Memory B cell (primary cell): Measurements from ENCODE around the gene OR4E1.

Experiments
- ATAC-seq: fragments of 150-1000 bp; cut with Tn5 transposase; 2 replicates; pipeline ENCODE4 v1.10.0; 2021; ENCODE audit warnings: low read depth, mild to moderate bottlenecking, moderate library complexity
- DNase-seq, 2 donors: peaks; one replicate each; pipeline ENCODE4 v3.0.0; 2022; ENCODE audit warnings: low spot score in 2 of 2
- H3K27ac Mint-ChIP-seq: one replicate; pipeline ENCODE4 v1.8.0; 2022; ENCODE audit warnings: mild to moderate bottlenecking, moderate library complexity, mixed read lengths
- H3K27me3 Mint-ChIP-seq: one replicate; pipeline ENCODE4 v1.8.0; 2022; ENCODE audit warnings: mixed read lengths
- H3K36me3 Mint-ChIP-seq: one replicate; pipeline ENCODE4 v1.8.0; 2022; ENCODE audit warnings: mild to moderate bottlenecking, mixed read lengths
- H3K4me1 Mint-ChIP-seq: one replicate; pipeline ENCODE4 v1.8.0; 2022; ENCODE audit warnings: mixed read lengths
- H3K4me3 Mint-ChIP-seq: one replicate; pipeline ENCODE4 v1.8.0; 2022; ENCODE audit warnings: mild to moderate bottlenecking, moderate library complexity, mixed read lengths
- H3K9me3 Mint-ChIP-seq: one replicate; pipeline ENCODE4 v1.8.0; 2022; ENCODE audit warnings: mixed read lengths

The OR4E1 gene

DNA sequence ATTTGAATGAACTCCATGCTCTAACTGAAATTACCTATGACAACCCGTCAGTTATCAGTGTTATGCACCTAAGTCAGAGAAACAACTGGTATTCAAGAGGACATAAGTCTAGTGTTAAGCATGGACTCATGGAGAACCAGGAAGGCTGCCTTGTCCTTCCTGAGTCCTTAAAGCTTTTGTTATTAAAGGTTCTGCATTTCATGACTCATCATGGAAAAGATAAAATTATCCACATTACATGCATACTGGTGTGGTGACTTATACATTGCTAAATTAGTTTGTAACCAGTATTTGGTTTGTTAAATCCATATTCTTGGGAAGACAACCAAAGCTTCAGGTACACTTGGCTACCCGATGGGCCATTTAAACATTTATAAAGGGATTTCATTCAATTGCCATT lies 6.5 kb upstream of the OR4E1 start:
- H3K4me1 Mint-ChIP-seq: no peaks in the 10 kb centered on the region
- H3K9me3 Mint-ChIP-seq: peaks cover 2% of the 10 kb centered on the region
- no peaks in the 10 kb centered on the region for H3K36me3 Mint-ChIP-seq
- no peak overlapping the region for H3K4me3 Mint-ChIP-seq
- ATAC-seq (no peak), DNase-seq (no peak)
- no peak overlapping the region for H3K27ac Mint-ChIP-seq
- H3K27me3 Mint-ChIP-seq: peaks cover 7% of the 10 kb centered on the region

DNA sequence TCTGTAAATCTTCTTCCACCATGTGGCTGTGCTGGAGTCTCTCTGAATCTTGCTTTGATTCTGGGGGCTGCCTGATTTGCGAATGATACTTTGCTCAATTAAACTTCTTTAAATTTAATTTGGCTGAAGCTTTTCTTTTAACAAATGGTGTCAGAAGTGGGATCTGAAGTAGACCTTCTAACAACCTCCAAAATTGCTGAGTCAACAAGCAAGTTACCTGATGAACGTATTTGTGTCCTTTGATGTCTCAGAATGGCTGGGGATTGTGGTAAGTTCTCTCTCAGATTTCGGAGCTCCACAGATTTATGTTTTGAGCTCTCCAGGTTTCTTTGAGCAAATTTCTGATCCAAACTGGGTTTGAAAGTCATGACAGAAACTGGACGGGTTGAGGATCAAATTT lies 1.9 kb upstream of the OR4E1 start:
- Mint-ChIP-seq H3K27ac (no peak overlapping the region), H3K36me3 (no peaks in the 10 kb centered on the region), H3K4me3 (no peak overlapping the region), H3K9me3 (peaks cover 2% of the 10 kb centered on the region), H3K4me1 (no peaks in the 10 kb centered on the region), H3K27me3 (peaks cover 2% of the 10 kb centered on the region)
- no peak for ATAC-seq
- DNase-seq: no peak

DNA sequence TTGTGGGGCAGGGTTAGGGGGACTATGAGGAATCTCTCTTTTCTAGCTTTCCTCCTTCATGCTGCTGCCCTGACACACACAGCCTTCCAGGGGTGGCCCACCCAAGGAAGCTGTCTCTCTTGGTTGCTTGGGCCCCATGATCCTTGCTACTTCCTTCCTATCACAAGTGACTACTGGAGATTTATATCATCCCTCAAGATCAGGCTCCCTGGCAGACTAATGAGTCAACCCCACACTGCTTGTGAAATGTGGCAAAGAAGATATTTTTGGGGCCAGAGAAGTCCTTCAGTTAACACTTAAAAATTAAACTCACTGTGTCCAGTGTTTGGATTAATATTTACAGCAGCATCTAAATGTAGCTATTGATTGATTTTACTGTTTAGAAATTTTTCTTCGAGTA lies 1.5 kb downstream of the OR4E1 start:
- no peak overlapping the region for H3K4me3 Mint-ChIP-seq
- DNase-seq: no peak
- peaks cover 2% of the 10 kb centered on the region for H3K9me3 Mint-ChIP-seq
- peaks cover 2% of the 10 kb centered on the region for H3K27me3 Mint-ChIP-seq
- H3K36me3 Mint-ChIP-seq: no peaks in the 10 kb centered on the region
- H3K4me1 Mint-ChIP-seq: no peaks in the 10 kb centered on the region
- H3K27ac Mint-ChIP-seq: no peak overlapping the region
- no peak for ATAC-seq

DNA sequence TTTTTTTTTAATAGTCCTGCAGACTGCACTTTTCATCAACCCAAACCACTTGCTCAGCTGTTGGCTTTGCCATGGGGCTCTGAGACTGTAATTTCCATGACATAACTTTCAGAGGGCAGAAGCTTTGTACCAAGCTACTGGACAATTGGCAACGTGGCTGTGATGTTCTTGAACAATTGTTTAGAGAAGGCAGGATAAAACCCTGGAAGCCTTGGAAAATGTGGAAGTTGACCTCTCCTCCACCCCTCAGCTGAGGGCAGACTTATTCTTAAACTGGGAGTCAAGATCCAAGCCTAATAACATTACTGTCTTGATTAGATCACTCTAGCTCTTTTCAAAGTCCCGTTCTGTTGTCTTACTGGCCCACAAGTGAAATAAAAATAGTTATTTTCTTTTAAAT lies 2.2 kb downstream of the OR4E1 start:
- no peak overlapping the region for H3K4me3 Mint-ChIP-seq
- DNase-seq (no peak), ATAC-seq (no peak)
- H3K27ac Mint-ChIP-seq: no peak overlapping the region
- H3K27me3 Mint-ChIP-seq: peaks cover 2% of the 10 kb centered on the region
- H3K4me1 Mint-ChIP-seq: no peaks in the 10 kb centered on the region
- no peaks in the 10 kb centered on the region for H3K36me3 Mint-ChIP-seq
- H3K9me3 Mint-ChIP-seq: peaks cover 2% of the 10 kb centered on the region

DNA sequence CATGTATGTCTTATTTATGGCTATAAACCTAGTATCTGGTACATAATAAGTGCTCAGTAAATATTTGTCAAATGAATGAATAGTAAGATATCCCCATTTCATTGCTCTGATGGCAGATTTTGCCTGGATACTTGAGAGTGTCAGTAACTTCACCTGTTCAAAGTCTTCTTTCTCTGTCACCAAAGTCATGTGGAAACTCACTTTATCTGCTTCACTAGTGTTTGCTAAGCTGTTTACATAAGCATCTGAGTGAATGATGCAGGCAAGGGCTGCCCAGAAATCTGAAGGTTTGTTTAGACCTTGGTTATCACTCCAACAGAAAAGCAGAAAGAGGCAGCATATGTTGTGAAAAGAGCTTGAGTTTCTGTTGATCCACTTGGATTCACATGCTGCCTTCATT lies 4.3 kb downstream of the OR4E1 start:
- no peak for ATAC-seq
- Mint-ChIP-seq H3K9me3 (peaks cover 1% of the 10 kb centered on the region), H3K27ac (no peak overlapping the region), H3K36me3 (no peaks in the 10 kb centered on the region), H3K4me3 (no peak overlapping the region), H3K27me3 (peaks cover 4% of the 10 kb centered on the region), H3K4me1 (no peaks in the 10 kb centered on the region)
- DNase-seq: no peak

DNA sequence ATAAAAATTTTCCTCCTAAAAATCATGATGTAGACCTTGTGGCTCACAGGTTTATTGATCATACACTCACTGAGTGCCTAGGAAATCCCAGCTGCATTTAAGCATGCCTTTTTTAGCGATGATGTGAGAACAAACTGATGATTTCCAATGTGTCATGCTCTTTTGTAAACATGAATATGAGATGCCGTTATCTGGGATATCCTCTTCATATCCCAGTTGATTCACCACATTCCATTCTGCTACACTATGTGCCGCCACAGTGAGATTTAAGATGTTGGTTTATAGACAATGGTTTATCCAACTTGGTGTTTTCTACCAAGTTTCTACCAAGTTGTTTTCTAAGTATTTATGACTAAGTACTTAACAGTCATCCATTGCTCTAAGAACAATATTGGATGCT lies 5.2 kb downstream of the OR4E1 start:
- Mint-ChIP-seq H3K9me3 (peaks cover 3% of the 10 kb centered on the region), H3K4me1 (no peaks in the 10 kb centered on the region), H3K36me3 (no peaks in the 10 kb centered on the region), H3K27me3 (peaks cover 4% of the 10 kb centered on the region), H3K27ac (no peak overlapping the region), H3K4me3 (no peak overlapping the region)
- ATAC-seq (no peak), DNase-seq (no peak)

DNA sequence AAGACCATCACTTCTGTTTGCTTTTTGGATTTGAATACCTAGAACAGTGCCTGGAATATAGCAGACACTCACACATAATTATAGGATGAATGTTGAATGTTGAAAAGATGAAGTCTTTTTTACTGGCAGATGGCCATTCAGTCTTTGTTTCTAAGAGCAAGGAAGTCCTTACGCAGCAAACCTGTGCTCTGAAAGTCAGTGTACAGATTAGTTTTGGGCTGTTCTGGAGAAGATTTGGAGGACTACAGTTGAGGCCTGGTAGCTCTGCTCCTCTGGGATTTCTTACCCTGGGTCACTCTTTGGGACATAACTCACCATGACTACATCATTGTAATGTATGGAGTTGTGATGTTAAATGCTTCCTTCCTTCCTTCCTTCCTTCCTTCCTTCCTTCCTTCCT lies 16.6 kb downstream of the OR4E1 start:
- Mint-ChIP-seq H3K4me3 (no peak overlapping the region), H3K36me3 (no peaks in the 10 kb centered on the region), H3K9me3 (peaks cover 2% of the 10 kb centered on the region), H3K27me3 (peaks cover 5% of the 10 kb centered on the region), H3K4me1 (no peaks in the 10 kb centered on the region), H3K27ac (no peak overlapping the region)
- ATAC-seq (no peak), DNase-seq (no peak)

DNA sequence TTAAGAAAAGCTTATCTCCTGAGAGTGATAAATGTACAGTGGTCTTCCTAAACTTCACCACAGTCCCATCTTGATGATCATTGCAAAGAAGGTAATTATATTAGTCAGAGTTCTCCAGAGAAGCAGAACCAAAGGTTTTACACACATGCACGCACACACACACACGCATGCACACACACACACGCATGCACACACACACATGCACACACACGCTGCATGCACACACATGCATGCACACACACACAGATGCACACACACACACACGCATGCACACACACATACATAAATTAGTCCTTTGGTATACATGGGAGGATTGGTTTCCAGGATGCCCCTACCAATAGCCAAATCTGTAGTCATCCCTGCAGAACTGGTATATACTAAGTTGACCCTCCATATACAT lies 19.4 kb downstream of the OR4E1 start:
- Mint-ChIP-seq H3K27ac (no peak overlapping the region), H3K36me3 (no peaks in the 10 kb centered on the region), H3K9me3 (peaks cover 2% of the 10 kb centered on the region), H3K27me3 (peaks cover 4% of the 10 kb centered on the region), H3K4me1 (no peaks in the 10 kb centered on the region), H3K4me3 (no peak overlapping the region)
- DNase-seq: no peak
- no peak for ATAC-seq

DNA sequence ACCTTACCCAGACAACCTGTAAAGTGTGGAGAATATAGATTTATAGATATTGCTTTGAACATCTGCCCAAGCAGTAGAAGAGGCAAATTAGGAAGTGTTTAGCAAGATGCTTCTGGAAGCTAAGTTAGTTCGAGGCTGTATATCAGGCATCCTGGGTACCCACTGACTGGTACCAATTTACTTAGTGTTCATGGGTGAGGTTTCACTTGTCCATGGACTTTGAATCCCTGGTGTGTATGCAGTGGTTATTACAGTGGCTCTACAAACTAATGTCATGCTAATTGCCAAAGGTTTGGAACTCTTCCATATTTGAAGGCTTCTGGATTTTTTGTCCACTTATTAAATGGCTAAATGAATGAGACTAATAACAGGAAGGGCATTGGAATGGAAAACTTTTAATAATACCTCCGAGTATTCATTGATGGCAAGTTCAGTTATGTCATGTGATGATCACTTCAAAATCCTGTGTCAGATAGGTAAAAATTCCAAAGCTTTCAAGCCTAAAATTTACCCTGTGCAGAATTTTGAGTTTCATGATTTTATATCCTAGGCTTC lies 20.2 kb downstream of the OR4E1 start, which contains the start of gene OR4E2:
Gene OR4E2 (plus strand): TSS at position 505 of the 555 bp plus-strand sequence. CDS start 11,248 bp downstream, outside the sequence.
- H3K27me3 Mint-ChIP-seq: peaks cover 3% of the 10 kb centered on the region
- no peak for DNase-seq
- no peak for ATAC-seq
- peaks cover 2% of the 10 kb centered on the region for H3K9me3 Mint-ChIP-seq
- H3K27ac Mint-ChIP-seq: no peak within 1 kb of the TSS
- H3K36me3 Mint-ChIP-seq: no peaks in the 10 kb centered on the region
- no peak within 1 kb of the TSS for H3K4me3 Mint-ChIP-seq
- H3K4me1 Mint-ChIP-seq: no peaks in the 10 kb centered on the region

DNA sequence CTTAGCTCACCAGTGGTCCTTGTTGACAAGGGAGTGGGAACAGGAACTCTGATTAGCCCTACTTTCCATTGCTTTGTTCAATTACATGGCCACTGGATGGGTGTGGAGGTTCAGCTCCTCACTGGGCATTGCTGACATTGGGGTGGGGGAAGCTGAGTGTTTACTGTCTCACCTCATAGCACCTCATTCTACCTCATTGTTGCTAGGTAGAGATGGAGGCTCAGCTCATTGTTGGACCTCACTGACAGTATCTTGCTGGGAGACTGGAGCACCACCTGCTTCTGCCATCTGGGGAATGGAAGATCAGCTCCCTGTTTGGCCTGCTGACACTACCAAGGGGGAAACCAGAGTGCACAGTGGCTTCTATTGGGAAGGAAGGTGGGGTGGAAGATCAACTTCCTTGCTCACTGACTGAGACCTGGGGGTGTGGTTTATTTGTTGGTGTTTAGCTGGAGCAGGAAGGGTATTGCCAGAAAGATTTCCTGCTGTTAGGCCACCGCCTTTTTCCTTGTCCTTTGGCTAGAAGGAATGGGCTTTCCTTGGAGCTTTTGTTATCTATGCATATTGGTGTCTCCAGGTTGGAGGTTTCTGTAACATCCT lies 21.3 kb downstream of the OR4E1 start:
- no peak for DNase-seq
- Mint-ChIP-seq H3K27ac (no peak overlapping the region), H3K27me3 (peaks cover 1% of the 10 kb centered on the region)

DNA sequence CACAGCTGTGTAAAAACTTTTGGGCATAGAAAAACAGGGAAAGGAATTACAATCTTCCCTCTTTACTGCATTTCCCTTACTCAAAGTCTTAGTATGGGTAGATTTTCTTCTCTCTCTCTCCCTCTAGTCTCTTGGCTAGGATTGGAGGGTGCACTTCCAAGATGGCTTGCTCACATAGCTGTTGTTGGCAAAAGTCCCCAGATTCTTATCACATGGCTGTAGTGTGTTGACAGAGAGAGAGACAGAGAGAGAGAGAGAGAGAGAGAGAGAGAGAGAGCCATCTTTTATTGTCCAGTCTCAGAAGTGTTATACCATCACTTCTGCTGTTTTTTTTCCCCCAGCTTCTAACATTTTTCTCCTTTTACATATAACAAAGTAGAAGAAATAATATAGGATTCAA lies 26.2 kb downstream of the OR4E1 start:
- ATAC-seq (no peak), DNase-seq (no peak)
- Mint-ChIP-seq H3K4me3 (no peak overlapping the region), H3K4me1 (no peaks in the 10 kb centered on the region), H3K36me3 (no peaks in the 10 kb centered on the region), H3K27ac (no peak overlapping the region), H3K9me3 (no peaks in the 10 kb centered on the region), H3K27me3 (peaks cover 3% of the 10 kb centered on the region)

More for the DNA sequence above, 21.3 kb downstream of the OR4E1 start:
- H3K4me1 Mint-ChIP-seq: no peaks in the 10 kb centered on the region
- no peak for ATAC-seq
- H3K36me3 Mint-ChIP-seq: no peaks in the 10 kb centered on the region
- no peak overlapping the region for H3K4me3 Mint-ChIP-seq
- H3K9me3 Mint-ChIP-seq: peaks cover 2% of the 10 kb centered on the region

DNA sequence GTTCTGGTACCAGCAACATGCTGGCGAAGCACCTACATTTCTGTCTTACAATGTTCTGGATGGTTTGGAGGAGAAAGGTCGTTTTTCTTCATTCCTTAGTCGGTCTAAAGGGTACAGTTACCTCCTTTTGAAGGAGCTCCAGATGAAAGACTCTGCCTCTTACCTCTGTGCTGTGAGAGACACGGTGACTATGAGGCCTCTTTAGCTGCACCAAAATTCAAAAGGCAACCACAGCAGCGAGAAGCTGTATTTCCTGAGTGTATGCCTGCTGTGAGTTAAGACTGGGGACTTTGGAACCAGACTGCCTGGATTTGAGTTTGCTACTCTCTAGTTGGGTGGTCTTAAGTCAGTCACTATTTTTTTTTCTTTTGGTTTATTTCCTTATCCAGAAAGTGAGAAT lies 30.2 kb downstream of the OR4E1 start:
- Mint-ChIP-seq H3K36me3 (no peaks in the 10 kb centered on the region), H3K27ac (no peak overlapping the region), H3K4me1 (no peaks in the 10 kb centered on the region), H3K27me3 (peaks cover 4% of the 10 kb centered on the region), H3K4me3 (no peak overlapping the region), H3K9me3 (no peaks in the 10 kb centered on the region)
- DNase-seq: no peak
- ATAC-seq: no peak

DNA sequence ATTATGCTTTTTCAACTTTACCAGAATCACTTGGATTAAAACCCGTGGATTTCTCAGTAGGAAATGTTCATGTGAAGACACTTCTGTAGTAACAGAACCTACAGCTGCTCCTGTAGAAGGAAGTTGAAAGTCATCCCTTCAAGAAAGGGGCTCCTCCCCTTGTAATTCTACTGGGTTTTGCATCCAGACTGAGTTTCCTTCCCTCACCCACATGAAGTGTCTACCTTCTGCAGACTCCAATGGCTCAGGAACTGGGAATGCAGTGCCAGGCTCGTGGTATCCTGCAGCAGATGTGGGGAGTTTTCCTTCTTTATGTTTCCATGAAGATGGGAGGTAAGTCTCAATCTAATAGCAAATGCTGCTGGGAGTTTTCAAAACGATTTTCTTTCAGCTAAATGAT lies 30.9 kb downstream of the OR4E1 start:
- no peak overlapping the region for H3K27ac Mint-ChIP-seq
- no peaks in the 10 kb centered on the region for H3K9me3 Mint-ChIP-seq
- H3K4me1 Mint-ChIP-seq: no peaks in the 10 kb centered on the region
- DNase-seq: no peak
- ATAC-seq: no peak
- no peak overlapping the region for H3K4me3 Mint-ChIP-seq
- no peaks in the 10 kb centered on the region for H3K36me3 Mint-ChIP-seq
- peaks cover 3% of the 10 kb centered on the region for H3K27me3 Mint-ChIP-seq

DNA sequence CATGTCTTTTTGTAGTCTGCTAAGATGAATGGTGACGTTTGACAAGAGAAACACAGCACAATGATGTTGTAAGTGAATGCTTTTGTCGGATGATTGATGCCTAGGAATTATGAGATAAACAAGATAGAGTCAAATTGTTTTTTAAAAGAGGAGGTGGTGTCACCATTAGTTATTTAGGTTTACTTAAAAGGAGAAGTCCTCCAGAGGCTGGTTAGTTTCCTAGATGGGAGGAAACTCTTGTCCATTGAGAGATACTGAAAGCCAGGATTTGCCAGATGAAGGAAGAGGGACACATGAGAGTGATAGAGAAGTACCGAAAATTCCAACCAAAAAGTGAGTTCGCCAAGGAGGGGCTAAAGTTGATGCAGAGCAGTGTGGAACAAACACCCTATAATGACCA lies 38.8 kb downstream of the OR4E1 start, which contains the start of gene OR10G2:
Gene OR10G2 (minus strand): TSS at position 101 of the 400 bp plus-strand sequence. CDS start 98 bp downstream, at position 3.
- H3K27me3 Mint-ChIP-seq: peaks cover 12% of the 10 kb centered on the region
- H3K27ac Mint-ChIP-seq: no peak within 1 kb of the TSS
- H3K4me3 Mint-ChIP-seq: no peak within 1 kb of the TSS
- H3K36me3 Mint-ChIP-seq: no peaks in the 10 kb centered on the region
- no peaks in the 10 kb centered on the region for H3K4me1 Mint-ChIP-seq
- ATAC-seq (no peak), DNase-seq (no peak)
- H3K9me3 Mint-ChIP-seq: no peaks in the 10 kb centered on the region

DNA sequence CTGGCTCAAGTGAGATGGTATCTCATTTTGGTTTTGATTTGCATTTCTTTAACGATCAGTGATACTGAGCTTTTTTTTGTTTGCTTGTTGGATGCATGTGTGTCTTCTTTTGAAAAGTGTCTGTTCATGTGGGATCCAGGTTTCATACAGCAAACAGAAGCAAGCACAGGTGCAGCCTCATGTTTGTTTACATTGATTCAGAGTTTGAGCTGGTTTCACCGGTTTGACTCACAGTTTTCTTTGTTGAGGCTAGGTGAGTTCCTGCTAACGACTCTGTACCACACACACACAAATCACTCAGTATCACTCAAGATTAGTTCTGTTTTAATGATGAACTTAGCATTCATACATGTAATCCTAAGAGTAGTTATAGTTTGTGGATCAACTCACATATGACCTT lies 42.5 kb downstream of the OR4E1 start:
- Mint-ChIP-seq H3K27ac (no peak overlapping the region), H3K27me3 (peaks cover 12% of the 10 kb centered on the region), H3K36me3 (no peaks in the 10 kb centered on the region), H3K4me3 (no peak overlapping the region), H3K4me1 (no peaks in the 10 kb centered on the region), H3K9me3 (no peaks in the 10 kb centered on the region)
- DNase-seq (no peak), ATAC-seq (no peak)
